ENCODE measurements around the gene TMEM204.

TMEM204 gene

GRCh38 chr16:1520461-1520860, 13.0 kb upstream of the TMEM204 start:
- no peak for DNase-seq (ENCODE audit: low read depth)

GRCh38 chr16:1523581-1524245, 9.8 kb upstream of the TMEM204 start:
- no peak for DNase-seq (ENCODE audit: low read depth)

GRCh38 chr16:1524366-1524765, 9.1 kb upstream of the TMEM204 start:
- DNase-seq (ENCODE audit: low read depth): no peak

- no peak for DNase-seq (ENCODE audit: low read depth)
These were observed 7.4 kb upstream of the TMEM204 start for GRCh38 chr16:1525871-1526607.

GRCh38 chr16:1526608-1527555, 6.6 kb upstream of the TMEM204 start:
- no peak for DNase-seq (ENCODE audit: low read depth)

GRCh38 chr16:1527836-1528811, 5.3 kb upstream of the TMEM204 start:
- DNase-seq (ENCODE audit: low read depth): no peak

GRCh38 chr16:1528921-1529537, 4.4 kb upstream of the TMEM204 start:
- DNase-seq (ENCODE audit: low read depth): no peak

- DNase-seq (ENCODE audit: low read depth): no peak
These were observed 3.0 kb upstream of the TMEM204 start for GRCh38 chr16:1530349-1530882.

GRCh38 chr16:1530883-1531637, 2.4 kb upstream of the TMEM204 start:
- no peak for DNase-seq (ENCODE audit: low read depth)

- no peak for DNase-seq (ENCODE audit: low read depth)
These were observed 1.9 kb upstream of the TMEM204 start for GRCh38 chr16:1531638-1531910.

GRCh38 chr16:1532081-1532760, 1.2 kb upstream of the TMEM204 start:
- DNase-seq (ENCODE audit: low read depth): no peak

- no peak for DNase-seq (ENCODE audit: low read depth)
These were observed 695 bp upstream of the TMEM204 start for GRCh38 chr16:1532771-1533170.

GRCh38 chr16:1534021-1535020, 855 bp downstream of the TMEM204 start:
- no peak for DNase-seq (ENCODE audit: low read depth)

- DNase-seq (ENCODE audit: low read depth): no peak
These were observed 2.2 kb downstream of the TMEM204 start for GRCh38 chr16:1535391-1536291.

- DNase-seq (ENCODE audit: low read depth): no peak
These were observed 3.1 kb downstream of the TMEM204 start for GRCh38 chr16:1536601-1537000.

GRCh38 chr16:1537138-1537577, 3.7 kb downstream of the TMEM204 start:
- no peak for DNase-seq (ENCODE audit: low read depth)

GRCh38 chr16:1537763-1538289, 4.4 kb downstream of the TMEM204 start:
- no peak for DNase-seq (ENCODE audit: low read depth)

Data from stimulated activated CD8-positive, alpha-beta memory T cell treated with anti-CD3 and anti-CD28 coated beads, Interleukin-7, amount 100 ng/mL, for 24 hours (primary cell).